Mucosa of stomach (tissue), 1 donor: ENCODE data around the gene ITGB5.

Experiments used
- H3K27me3 ChIP-seq: one replicate; pipeline ENCODE4 v1.7.0; 2013; ENCODE audit warnings: mild to moderate bottlenecking, low read length; ENCODE audit not compliant: control insufficient read depth, insufficient read depth
- H3K36me3 ChIP-seq: one replicate; pipeline ENCODE4 v1.7.0; 2013; ENCODE audit warnings: low read length; ENCODE audit not compliant: control insufficient read depth, insufficient read depth
- H3K4me1 ChIP-seq: one replicate; pipeline ENCODE4 v1.7.0; 2013; ENCODE audit warnings: mild to moderate bottlenecking, low read length; ENCODE audit not compliant: control insufficient read depth, insufficient read depth
- H3K4me3 ChIP-seq: one replicate; pipeline ENCODE4 v1.7.0; 2013; ENCODE audit warnings: low read length
- H3K9ac ChIP-seq: one replicate; pipeline ENCODE4 v1.7.0; 2013; ENCODE audit warnings: mild to moderate bottlenecking, low read length, moderate library complexity
- H3K9me3 ChIP-seq: one replicate; pipeline ENCODE4 v1.7.0; 2013; ENCODE audit warnings: mild to moderate bottlenecking, low read length, moderate library complexity; ENCODE audit not compliant: control insufficient read depth
- donor health status: Pancreatic carcinoma.

Gene ITGB5

GRCh38 chr3:124767264-124767663, 119.9 kb downstream of the ITGB5 start:
- Histone ChIP-seq H3K9ac (no peak overlapping the region), H3K9me3 (no peaks in the 10 kb centered on the region), H3K4me3 (no peak overlapping the region), H3K4me1 (peaks cover 5% of the 10 kb centered on the region), H3K27me3 (no peaks in the 10 kb centered on the region), H3K36me3 (no peaks in the 10 kb centered on the region)

GRCh38 chr3:124766113-124767095, 120.8 kb downstream of the ITGB5 start:
- Histone ChIP-seq H3K27me3 (no peaks in the 10 kb centered on the region), H3K36me3 (no peaks in the 10 kb centered on the region), H3K4me1 (no peaks in the 10 kb centered on the region), H3K9me3 (no peaks in the 10 kb centered on the region), H3K9ac (no peak overlapping the region), H3K4me3 (no peak overlapping the region)

GRCh38 chr3:124765197-124765840, 121.8 kb downstream of the ITGB5 start:
- H3K36me3 ChIP-seq: no peaks in the 10 kb centered on the region
- no peaks in the 10 kb centered on the region for H3K27me3 ChIP-seq
- H3K9ac ChIP-seq: no peak overlapping the region
- no peaks in the 10 kb centered on the region for H3K4me1 ChIP-seq
- H3K4me3 ChIP-seq: no peak overlapping the region
- no peaks in the 10 kb centered on the region for H3K9me3 ChIP-seq

- H3K36me3 ChIP-seq: no peaks in the 10 kb centered on the region
- no peaks in the 10 kb centered on the region for H3K9me3 ChIP-seq
- H3K4me1 ChIP-seq: no peaks in the 10 kb centered on the region
- H3K27me3 ChIP-seq: no peaks in the 10 kb centered on the region
- H3K9ac ChIP-seq: no peak overlapping the region
- no peak overlapping the region for H3K4me3 ChIP-seq
These were observed 122.4 kb downstream of the ITGB5 start for GRCh38 chr3:124764746-124765145.

GRCh38 chr3:124763644-124764358, 123.4 kb downstream of the ITGB5 start:
- Histone ChIP-seq H3K9me3 (no peaks in the 10 kb centered on the region), H3K4me3 (no peak overlapping the region), H3K4me1 (no peaks in the 10 kb centered on the region), H3K27me3 (no peaks in the 10 kb centered on the region), H3K9ac (no peak overlapping the region), H3K36me3 (no peaks in the 10 kb centered on the region)

- Histone ChIP-seq H3K36me3 (no peaks in the 10 kb centered on the region), H3K9ac (no peak overlapping the region), H3K4me1 (no peaks in the 10 kb centered on the region), H3K4me3 (no peak overlapping the region), H3K27me3 (no peaks in the 10 kb centered on the region), H3K9me3 (no peaks in the 10 kb centered on the region)
These were observed 124.0 kb downstream of the ITGB5 start for GRCh38 chr3:124763206-124763605.

- H3K9me3 ChIP-seq: no peaks in the 10 kb centered on the region
- no peaks in the 10 kb centered on the region for H3K36me3 ChIP-seq
- H3K4me3 ChIP-seq: no peak overlapping the region
- H3K27me3 ChIP-seq: no peaks in the 10 kb centered on the region
- no peak overlapping the region for H3K9ac ChIP-seq
- no peaks in the 10 kb centered on the region for H3K4me1 ChIP-seq
These were observed 124.5 kb downstream of the ITGB5 start for GRCh38 chr3:124762661-124763011.

GRCh38 chr3:124761935-124762660, 125.1 kb downstream of the ITGB5 start:
- no peaks in the 10 kb centered on the region for H3K27me3 ChIP-seq
- no peaks in the 10 kb centered on the region for H3K4me1 ChIP-seq
- no peaks in the 10 kb centered on the region for H3K9me3 ChIP-seq
- H3K9ac ChIP-seq: no peak overlapping the region
- H3K36me3 ChIP-seq: no peaks in the 10 kb centered on the region
- no peak overlapping the region for H3K4me3 ChIP-seq

- H3K4me3 ChIP-seq: no peak overlapping the region
- H3K36me3 ChIP-seq: no peaks in the 10 kb centered on the region
- H3K4me1 ChIP-seq: no peaks in the 10 kb centered on the region
- no peaks in the 10 kb centered on the region for H3K9me3 ChIP-seq
- H3K9ac ChIP-seq: no peak overlapping the region
- no peaks in the 10 kb centered on the region for H3K27me3 ChIP-seq
These were observed 125.8 kb downstream of the ITGB5 start for GRCh38 chr3:124761250-124761796.

GRCh38 chr3:124760601-124761000, 126.6 kb downstream of the ITGB5 start:
- H3K4me1 ChIP-seq: no peaks in the 10 kb centered on the region
- no peaks in the 10 kb centered on the region for H3K9me3 ChIP-seq
- H3K36me3 ChIP-seq: no peaks in the 10 kb centered on the region
- no peaks in the 10 kb centered on the region for H3K27me3 ChIP-seq
- no peak overlapping the region for H3K9ac ChIP-seq
- no peak overlapping the region for H3K4me3 ChIP-seq

GRCh38 chr3:124759666-124760401, 127.3 kb downstream of the ITGB5 start:
- Histone ChIP-seq H3K36me3 (no peaks in the 10 kb centered on the region), H3K9ac (no peak overlapping the region), H3K9me3 (no peaks in the 10 kb centered on the region), H3K4me3 (no peak overlapping the region), H3K27me3 (no peaks in the 10 kb centered on the region), H3K4me1 (no peaks in the 10 kb centered on the region)
